ENCODE data around the gene MOV10L1. TPM values are rescaled to one million over a fixed set of nuclear protein-coding genes. Genes with fewer than 3 reads are reported as not detected.

Gene MOV10L1
- total and polyA plus RNA-seq, 10 donors = 0.10 to 0.37 (median 0.15) TPM; not detected in 7

DNA sequence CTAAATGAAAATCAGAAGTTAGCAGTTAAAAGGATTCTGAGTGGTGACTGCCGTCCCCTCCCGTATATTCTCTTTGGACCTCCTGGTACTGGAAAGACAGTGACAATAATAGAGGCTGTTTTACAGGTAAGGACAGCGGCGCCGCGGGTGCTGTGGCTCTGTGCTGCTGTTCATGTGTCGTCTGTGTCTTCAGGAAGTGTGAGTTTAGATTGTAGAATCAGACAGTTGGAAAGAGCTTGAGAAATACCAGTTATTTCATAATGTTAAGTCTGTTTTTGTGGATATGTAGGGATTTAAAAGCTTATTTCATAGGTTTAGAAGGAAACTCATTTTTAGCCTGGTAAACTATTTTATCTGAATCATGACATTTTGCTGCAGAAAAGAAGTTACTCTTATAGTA is 53.3 kb downstream of the MOV10L1 start:
- no peaks in the 10 kb centered on the region for H3K9me3 ChIP-seq
- TF ChIP-seq POLR2A (IDR thresholded peaks at IDR 0.05) = no peak
- TF ChIP-seq POLR2AphosphoS5 (IDR thresholded peaks at IDR 0.05) = no peak
- TF ChIP-seq, protein P1, sequence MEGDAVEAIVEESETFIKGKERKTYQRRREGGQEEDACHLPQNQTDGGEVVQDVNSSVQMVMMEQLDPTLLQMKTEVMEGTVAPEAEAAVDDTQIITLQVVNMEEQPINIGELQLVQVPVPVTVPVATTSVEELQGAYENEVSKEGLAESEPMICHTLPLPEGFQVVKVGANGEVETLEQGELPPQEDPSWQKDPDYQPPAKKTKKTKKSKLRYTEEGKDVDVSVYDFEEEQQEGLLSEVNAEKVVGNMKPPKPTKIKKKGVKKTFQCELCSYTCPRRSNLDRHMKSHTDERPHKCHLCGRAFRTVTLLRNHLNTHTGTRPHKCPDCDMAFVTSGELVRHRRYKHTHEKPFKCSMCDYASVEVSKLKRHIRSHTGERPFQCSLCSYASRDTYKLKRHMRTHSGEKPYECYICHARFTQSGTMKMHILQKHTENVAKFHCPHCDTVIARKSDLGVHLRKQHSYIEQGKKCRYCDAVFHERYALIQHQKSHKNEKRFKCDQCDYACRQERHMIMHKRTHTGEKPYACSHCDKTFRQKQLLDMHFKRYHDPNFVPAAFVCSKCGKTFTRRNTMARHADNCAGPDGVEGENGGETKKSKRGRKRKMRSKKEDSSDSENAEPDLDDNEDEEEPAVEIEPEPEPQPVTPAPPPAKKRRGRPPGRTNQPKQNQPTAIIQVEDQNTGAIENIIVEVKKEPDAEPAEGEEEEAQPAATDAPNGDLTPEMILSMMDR (IDR thresholded peaks at IDR 0.05 in 8 of 11, conservative IDR thresholded peaks at IDR 0.05 in 3 of 11) = no peak
- H3K4me3 ChIP-seq = no peak overlapping the region
- 57 to 85% (median 71%) methylated on average over 7 of the region's 7 CpGs for whole genome bisulfite sequencing, 5 donors
- peaks cover 0 to 20% (median 2%) of the 10 kb centered on the region in 6 donors for H3K4me1 ChIP-seq
- no peak overlapping the region for H3K27ac ChIP-seq
- DNase-seq = no peak
- intact Hi-C loops (cut with DNase I; ENCODE audit: low total_unique reads) = no loop called here
- no peaks in the 10 kb centered on the region for H3K36me3 ChIP-seq
- H3K27me3 ChIP-seq (replicated peaks in 1 of 7) = peaks cover 0 to 32% (median 0%) of the 10 kb centered on the region in 7 donors

DNA sequence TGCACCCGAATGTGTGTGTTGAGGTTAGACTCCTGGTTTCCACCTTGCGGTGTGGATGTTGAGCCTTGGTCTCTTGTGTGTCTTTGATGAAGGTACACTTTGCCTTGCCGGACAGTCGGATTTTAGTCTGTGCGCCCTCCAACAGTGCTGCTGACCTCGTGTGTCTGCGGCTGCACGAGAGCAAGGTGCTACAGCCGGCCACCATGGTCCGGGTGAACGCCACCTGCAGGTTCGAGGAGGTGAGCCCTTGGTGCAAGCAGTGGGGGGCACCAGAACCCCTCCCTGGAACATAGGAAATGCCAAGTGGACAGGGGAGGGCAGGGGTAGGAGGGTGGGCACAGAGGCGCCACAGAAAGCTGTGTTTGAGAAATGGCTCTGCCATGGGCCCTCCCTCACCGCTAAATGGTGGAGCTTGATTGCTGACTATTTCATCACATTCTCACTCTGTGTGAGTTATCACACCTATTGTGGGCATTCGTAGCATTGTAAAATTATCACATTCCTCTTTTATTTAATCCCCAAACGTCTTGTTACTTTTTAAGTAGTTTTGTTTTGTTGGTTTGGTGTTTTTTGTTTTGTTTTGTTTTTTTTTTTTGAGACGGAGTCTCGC is 54.3 kb downstream of the MOV10L1 start:
- H3K9me3 ChIP-seq = no peaks in the 10 kb centered on the region
- no peak overlapping the region for H3K4me3 ChIP-seq
- H3K36me3 ChIP-seq = no peaks in the 10 kb centered on the region
- TF ChIP-seq POLR2AphosphoS5 (IDR thresholded peaks at IDR 0.05) = no peak
- no peak for TF ChIP-seq POLR2A (IDR thresholded peaks at IDR 0.05)
- TF ChIP-seq, protein P1 (IDR thresholded peaks at IDR 0.05 in 8 of 11, conservative IDR thresholded peaks at IDR 0.05 in 3 of 11) = no peak
- peaks cover 0 to 32% (median 0%) of the 10 kb centered on the region in 7 donors for H3K27me3 ChIP-seq (replicated peaks in 1 of 7)
- WGBS, 5 donors = 79 to 89% (median 84%) methylated on average over 12 to 18 of the region's 18 CpGs
- intact Hi-C loops (cut with DNase I; ENCODE audit: low total_unique reads) = no loop called here
- no peak for DNase-seq
- H3K4me1 ChIP-seq = peaks cover 0 to 29% (median 6%) of the 10 kb centered on the region in 6 donors
- H3K27ac ChIP-seq = no peak overlapping the region

DNA sequence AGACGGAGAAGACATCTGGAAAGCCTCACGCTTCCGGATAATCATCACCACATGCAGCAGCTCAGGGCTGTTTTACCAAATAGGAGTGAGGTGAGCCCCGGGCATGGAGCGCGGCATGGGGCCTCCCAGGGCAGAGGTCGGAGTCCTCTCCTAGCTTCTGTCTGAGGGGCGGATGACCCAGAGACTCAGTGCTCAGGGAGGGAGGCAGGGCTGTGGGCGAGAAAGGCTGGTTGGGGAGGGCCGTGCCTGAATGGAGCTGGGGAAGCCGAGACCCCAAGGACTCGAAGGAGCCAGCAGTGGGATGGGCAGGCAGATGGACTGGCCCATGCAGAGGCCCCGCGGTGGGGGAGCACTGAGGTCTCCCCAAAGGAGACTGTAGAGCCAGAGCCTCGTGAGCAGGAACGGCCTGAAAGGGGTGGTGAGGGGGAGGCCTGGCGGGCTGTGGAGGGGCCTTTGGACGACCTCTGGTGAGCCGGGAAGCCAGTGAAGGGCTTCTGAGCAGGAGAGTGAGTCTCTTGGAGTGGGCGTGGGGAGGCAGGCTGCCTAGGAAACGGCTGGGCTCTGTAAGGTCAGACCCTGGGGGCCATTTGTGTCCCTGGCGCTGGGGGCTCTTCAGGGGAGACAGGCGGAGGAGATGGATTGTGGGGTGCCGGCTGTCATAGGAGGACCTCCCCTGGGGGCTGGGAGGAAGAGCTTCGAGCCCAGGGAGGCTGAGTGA is 56.1 kb downstream of the MOV10L1 start:
- 67 to 81% (median 73%) methylated on average over 25 of the region's 25 CpGs for WGBS, 5 donors
- no peak overlapping the region for H3K4me3 ChIP-seq
- TF ChIP-seq POLR2A (IDR thresholded peaks at IDR 0.05) = no peak
- TF ChIP-seq POLR2AphosphoS5 (IDR thresholded peaks at IDR 0.05) = no peak
- TF ChIP-seq, protein P1 (IDR thresholded peaks at IDR 0.05 in 8 of 11, conservative IDR thresholded peaks at IDR 0.05 in 3 of 11) = no peak
- no peak overlapping the region for H3K27ac ChIP-seq
- intact Hi-C loops (cut with DNase I; ENCODE audit: low total_unique reads) = no loop called here
- peaks cover 0 to 44% (median 0%) of the 10 kb centered on the region in 7 donors for H3K27me3 ChIP-seq (replicated peaks in 1 of 7)
- H3K36me3 ChIP-seq = no peaks in the 10 kb centered on the region
- no peak for DNase-seq
- H3K4me1 ChIP-seq = peaks cover 0 to 33% (median 9%) of the 10 kb centered on the region in 6 donors
- H3K9me3 ChIP-seq = no peaks in the 10 kb centered on the region

Data from spleen (tissue), 11 donors.